ENCODE data around the gene OAF. TPM values are rescaled to one million over a fixed set of nuclear protein-coding genes. Genes with fewer than 3 reads are reported as not detected.

OAF gene
- total and polyA plus RNA-seq, 9 of the 15 experiments (the other 6 are each of a cell fraction or from before 2014, with no cell fraction given) = 1.1 to 21.6 (median 7.5) TPM

- TF ChIP-seq PRDM10 (IDR thresholded peaks at IDR 0.05; ENCODE audit: partially characterized antibody) (no peak), ZNF277 (CRISPR knock-in tag; IDR thresholded peaks at IDR 0.05; ENCODE audit: borderline replicate concordance) (no peak), ZNF740 (CRISPR knock-in tag; IDR thresholded peaks at IDR 0.05) (no peak), ZNF740 (tag; IDR thresholded peaks at IDR 0.05) (no peak), BCL6 (CRISPR knock-in tag; IDR thresholded peaks at IDR 0.05) (no peak), KLF6 (CRISPR knock-in tag; IDR thresholded peaks at IDR 0.05; ENCODE audit: borderline replicate concordance) (no peak), POLR3G (IDR thresholded peaks at IDR 0.05; ENCODE audit: extremely low read depth, insufficient read length, insufficient replicate concordance) (no peak), BMI1 (IDR thresholded peaks at IDR 0.05; ENCODE audit: low read length) (no peak)
Observed at GRCh38 chr11:120261321-120261720, 50.5 kb downstream of the OAF start (continued).

All from K562 (cell line).